ENCODE measurements around the gene THSD7A.

The THSD7A gene

GRCh38 chr7:11667810-11668185 is 164.2 kb downstream of the THSD7A start:
- no peaks in the 10 kb centered on the region for H3K9me3 ChIP-seq (ENCODE audit: control insufficient read depth, low read length)
- H3K4me3 ChIP-seq (ENCODE audit: low read depth, low read length) = no peak overlapping the region
- H3K36me3 ChIP-seq (ENCODE audit: control insufficient read depth, insufficient read depth, low read length) = no peaks in the 10 kb centered on the region
- no peak overlapping the region for H3K27ac ChIP-seq
- H3K4me1 ChIP-seq = no peaks in the 10 kb centered on the region
- H3K9ac ChIP-seq = no peak overlapping the region
- TF ChIP-seq CTCF (IDR thresholded peaks at IDR 0.05) = no peak
- no peaks in the 10 kb centered on the region for H3K79me2 ChIP-seq
- H3K27me3 ChIP-seq (ENCODE audit: control insufficient read depth, insufficient read depth, low read length) = no peaks in the 10 kb centered on the region
- H3K4me2 ChIP-seq (ENCODE audit: low read length) = no peak overlapping the region
- no peak overlapping the region for H2AFZ ChIP-seq

- no peaks in the 10 kb centered on the region for H3K9me3 ChIP-seq (ENCODE audit: control insufficient read depth, low read length)
- no peaks in the 10 kb centered on the region for H3K4me1 ChIP-seq
- H3K27ac ChIP-seq = no peak overlapping the region
- H2AFZ ChIP-seq = no peak overlapping the region
- no peaks in the 10 kb centered on the region for H3K36me3 ChIP-seq (ENCODE audit: control insufficient read depth, insufficient read depth, low read length)
- no peak overlapping the region for H3K4me2 ChIP-seq (ENCODE audit: low read length)
- no peaks in the 10 kb centered on the region for H3K27me3 ChIP-seq (ENCODE audit: control insufficient read depth, insufficient read depth, low read length)
- no peak overlapping the region for H3K4me3 ChIP-seq (ENCODE audit: low read depth, low read length)
- H3K9ac ChIP-seq = no peak overlapping the region
- no peaks in the 10 kb centered on the region for H3K79me2 ChIP-seq
- no peak for TF ChIP-seq CTCF (IDR thresholded peaks at IDR 0.05)
These were observed 164.8 kb downstream of the THSD7A start for GRCh38 chr7:11667071-11667809.

- Histone ChIP-seq H2AFZ (no peak overlapping the region), H3K4me2 (ENCODE audit: low read length) (no peak overlapping the region), H3K79me2 (no peaks in the 10 kb centered on the region), H3K27ac (no peak overlapping the region), H3K4me1 (no peaks in the 10 kb centered on the region), H3K4me3 (ENCODE audit: low read depth, low read length) (no peak overlapping the region), H3K27me3 (ENCODE audit: control insufficient read depth, insufficient read depth, low read length) (no peaks in the 10 kb centered on the region), H3K9me3 (ENCODE audit: control insufficient read depth, low read length) (no peaks in the 10 kb centered on the region), H3K36me3 (ENCODE audit: control insufficient read depth, insufficient read depth, low read length) (no peaks in the 10 kb centered on the region), H3K9ac (no peak overlapping the region)
- no peak for TF ChIP-seq CTCF (IDR thresholded peaks at IDR 0.05)
These were observed 166.6 kb downstream of the THSD7A start for GRCh38 chr7:11665357-11665756.

- H3K9me3 ChIP-seq (ENCODE audit: control insufficient read depth, low read length) = no peaks in the 10 kb centered on the region
- no peak overlapping the region for H3K4me3 ChIP-seq (ENCODE audit: low read depth, low read length)
- no peaks in the 10 kb centered on the region for H3K27me3 ChIP-seq (ENCODE audit: control insufficient read depth, insufficient read depth, low read length)
- H3K9ac ChIP-seq = no peak overlapping the region
- no peak overlapping the region for H3K4me2 ChIP-seq (ENCODE audit: low read length)
- no peak for TF ChIP-seq CTCF (IDR thresholded peaks at IDR 0.05)
- no peaks in the 10 kb centered on the region for H3K36me3 ChIP-seq (ENCODE audit: control insufficient read depth, insufficient read depth, low read length)
- no peak overlapping the region for H2AFZ ChIP-seq
- no peaks in the 10 kb centered on the region for H3K79me2 ChIP-seq
- H3K4me1 ChIP-seq = peaks cover 2% of the 10 kb centered on the region
- H3K27ac ChIP-seq = no peak overlapping the region
These were observed 176.4 kb downstream of the THSD7A start for GRCh38 chr7:11655642-11656041.

GRCh38 chr7:11655163-11655562 is 176.8 kb downstream of the THSD7A start:
- Histone ChIP-seq H3K4me3 (ENCODE audit: low read depth, low read length) (no peak overlapping the region), H2AFZ (no peak overlapping the region), H3K27me3 (ENCODE audit: control insufficient read depth, insufficient read depth, low read length) (no peaks in the 10 kb centered on the region), H3K36me3 (ENCODE audit: control insufficient read depth, insufficient read depth, low read length) (no peaks in the 10 kb centered on the region), H3K79me2 (no peaks in the 10 kb centered on the region), H3K9me3 (ENCODE audit: control insufficient read depth, low read length) (no peaks in the 10 kb centered on the region), H3K9ac (no peak overlapping the region), H3K4me2 (ENCODE audit: low read length) (no peak overlapping the region), H3K4me1 (peaks cover 7% of the 10 kb centered on the region), H3K27ac (no peak overlapping the region)
- no peak for TF ChIP-seq CTCF (IDR thresholded peaks at IDR 0.05)

Data from parathyroid adenoma (tissue), 2 donors.